GM06990 (cell line): ENCODE data around the gene MAP3K6.

Experiments
- DNase-seq: peaks from one replicate; pipeline ENCODE4 v3.0.0-alpha.2; 2011; ENCODE audit not compliant: insufficient read length; ENCODE audit errors: extremely low read depth
- H3K27me3 ChIP-seq: replicated peaks from 2 replicates; pipeline ENCODE4 v1.6.0; 2011; ENCODE audit warnings: low read length; ENCODE audit not compliant: control insufficient read depth, insufficient read depth
- H3K36me3 ChIP-seq: 2 replicates; pipeline ENCODE4 v1.5.1; 2011; ENCODE audit warnings: low read length; ENCODE audit not compliant: control insufficient read depth, insufficient read depth
- H3K4me3 ChIP-seq: replicated peaks from 2 replicates; pipeline ENCODE4 v1.5.1; 2011; ENCODE audit warnings: low read depth, mild to moderate bottlenecking, control low read depth, low read length
- CTCF ChIP-seq: IDR thresholded peaks from 2 replicates; pipeline ENCODE4 v1.5.1; 2011; ENCODE audit warnings: low read length, control low read depth, mild to moderate bottlenecking, inconsistent platforms; ENCODE audit not compliant: insufficient read depth, poor library complexity, severe bottlenecking

The MAP3K6 gene

GRCh38 chr1:27356619-27357280, 10.0 kb downstream of the MAP3K6 start:
- TF ChIP-seq CTCF, result no peak
- Histone ChIP-seq H3K27me3 (no peaks in the 10 kb centered on the region), H3K4me3 (peak overlapping the region; percentile 50), H3K36me3 (no peaks in the 10 kb centered on the region; the same call in 1 of the 2 replicates)
- DNase-seq, result no peak

GRCh38 chr1:27356277-27356618, 10.5 kb downstream of the MAP3K6 start:
- TF ChIP-seq CTCF, result no peak
- H3K4me3 ChIP-seq, result peak overlapping the region; percentile 50
- no peak for DNase-seq
- H3K36me3 ChIP-seq, result no peaks in the 10 kb centered on the region; the same call in none of the 2 replicates
- no peaks in the 10 kb centered on the region for H3K27me3 ChIP-seq

- TF ChIP-seq CTCF, result no peak
- Histone ChIP-seq H3K36me3 (no peaks in the 10 kb centered on the region; the same call in none of the 2 replicates), H3K4me3 (no peak overlapping the region; the same call in 1 of the 2 replicates), H3K27me3 (no peaks in the 10 kb centered on the region)
- DNase-seq, result no peak
These were observed 11.1 kb downstream of the MAP3K6 start for GRCh38 chr1:27355683-27356082.

GRCh38 chr1:27353629-27354028, 13.1 kb downstream of the MAP3K6 start:
- no peak for DNase-seq
- H3K36me3 ChIP-seq, result peaks cover 6% of the 10 kb centered on the region
- no peaks in the 10 kb centered on the region for H3K27me3 ChIP-seq
- no peak overlapping the region for H3K4me3 ChIP-seq
- TF ChIP-seq CTCF, result no peak

GRCh38 chr1:27353166-27353565, 13.6 kb downstream of the MAP3K6 start:
- Histone ChIP-seq H3K36me3 (peaks cover 6% of the 10 kb centered on the region), H3K27me3 (no peaks in the 10 kb centered on the region), H3K4me3 (no peak overlapping the region)
- TF ChIP-seq CTCF, result no peak
- DNase-seq, result no peak
